ENCODE results near the gene KLF16. TPM values are rescaled to one million over a fixed set of nuclear protein-coding genes. Genes with fewer than 3 reads are reported as not detected.
A peak's percentile ranks its signal among the peaks of the same experiment; 100 is the strongest.
"Not testable (repeated sequence)": the region's sequence is repeated elsewhere in the genome, so short reads cannot be mapped to it uniquely, and the experiment has no call there.

KLF16 gene
- total RNA-seq, 2 donors from 2014 or later = 7.7 to 11.0 TPM

GRCh38 chr19:1880611-1881392, 17.4 kb upstream of the KLF16 start:
- H3K4me1 ChIP-seq (ENCODE audit: control insufficient read depth in 1 of 2, low read depth in 2 of 2) = peaks cover 22 to 44% of the 10 kb centered on the region in 2 donors
- no peak for DNase-seq (ENCODE audit: low spot score)
- no peak overlapping the region for H3K4me3 ChIP-seq

DNA sequence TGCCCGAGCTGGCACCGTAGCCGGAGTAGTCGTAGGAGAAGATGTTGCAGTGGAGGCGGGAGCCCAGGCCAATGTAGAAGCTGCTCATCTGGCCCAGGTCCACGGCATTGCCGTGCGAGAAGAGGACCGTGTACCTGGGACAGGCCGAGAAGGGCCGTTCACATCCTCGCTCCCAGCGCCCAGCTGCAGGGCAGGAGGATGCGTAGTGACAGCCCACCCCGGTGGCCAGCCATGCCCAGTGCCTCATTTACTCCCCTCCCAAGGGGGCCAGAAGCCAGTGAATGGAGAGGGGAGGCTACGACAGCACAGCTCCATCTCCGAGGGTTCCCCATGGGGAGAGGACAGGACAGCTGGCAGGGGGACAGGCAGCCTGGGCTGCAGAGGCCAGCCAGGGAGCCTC, 16.6 kb upstream of the KLF16 start:
- H3K27me3 ChIP-seq (replicated peaks; ENCODE audit: insufficient read depth); DNase-seq (ENCODE audit: low spot score); H3K36me3 ChIP-seq; H3K27ac ChIP-seq; H3K4me3 ChIP-seq; H3K9me3 ChIP-seq; ATAC-seq (ENCODE audit: insufficient number of reproducible peaks, low FRiP score, low read depth): not testable (repeated sequence)
- peaks cover 25 to 46% of the 10 kb centered on the region in 2 donors for H3K4me1 ChIP-seq (ENCODE audit: control insufficient read depth in 1 of 2, low read depth in 2 of 2)

More at GRCh38 chr19:1880611-1881392, 17.4 kb upstream of the KLF16 start:
- H3K27ac ChIP-seq = no peak overlapping the region
- no peaks in the 10 kb centered on the region for H3K9me3 ChIP-seq
- no peak for TF ChIP-seq CTCF (IDR thresholded peaks at IDR 0.05)
- H3K36me3 ChIP-seq = no peaks in the 10 kb centered on the region
- ATAC-seq (ENCODE audit: insufficient number of reproducible peaks, low FRiP score, low read depth) = no peak
- H3K27me3 ChIP-seq (replicated peaks; ENCODE audit: insufficient read depth) = no peaks in the 10 kb centered on the region

- not testable (repeated sequence) for H3K9me3 ChIP-seq; H3K36me3 ChIP-seq; H3K27ac ChIP-seq; DNase-seq (ENCODE audit: low spot score); ATAC-seq (ENCODE audit: insufficient number of reproducible peaks, low FRiP score, low read depth); H3K4me3 ChIP-seq; H3K27me3 ChIP-seq (replicated peaks; ENCODE audit: insufficient read depth)
- H3K4me1 ChIP-seq (ENCODE audit: control insufficient read depth in 1 of 2, low read depth in 2 of 2) = peaks cover 28 to 46% of the 10 kb centered on the region in 2 donors
Observed at GRCh38 chr19:1878583-1878982, 15.2 kb upstream of the KLF16 start.

GRCh38 chr19:1877280-1877660, 13.9 kb upstream of the KLF16 start:
- H3K36me3 ChIP-seq; H3K9me3 ChIP-seq; H3K4me3 ChIP-seq; DNase-seq (ENCODE audit: low spot score); ATAC-seq (ENCODE audit: insufficient number of reproducible peaks, low FRiP score, low read depth); H3K27ac ChIP-seq; H3K27me3 ChIP-seq (replicated peaks; ENCODE audit: insufficient read depth): not testable (repeated sequence)
- H3K4me1 ChIP-seq (ENCODE audit: control insufficient read depth in 1 of 2, low read depth in 2 of 2) = peaks cover 29 to 46% of the 10 kb centered on the region in 2 donors

DNA sequence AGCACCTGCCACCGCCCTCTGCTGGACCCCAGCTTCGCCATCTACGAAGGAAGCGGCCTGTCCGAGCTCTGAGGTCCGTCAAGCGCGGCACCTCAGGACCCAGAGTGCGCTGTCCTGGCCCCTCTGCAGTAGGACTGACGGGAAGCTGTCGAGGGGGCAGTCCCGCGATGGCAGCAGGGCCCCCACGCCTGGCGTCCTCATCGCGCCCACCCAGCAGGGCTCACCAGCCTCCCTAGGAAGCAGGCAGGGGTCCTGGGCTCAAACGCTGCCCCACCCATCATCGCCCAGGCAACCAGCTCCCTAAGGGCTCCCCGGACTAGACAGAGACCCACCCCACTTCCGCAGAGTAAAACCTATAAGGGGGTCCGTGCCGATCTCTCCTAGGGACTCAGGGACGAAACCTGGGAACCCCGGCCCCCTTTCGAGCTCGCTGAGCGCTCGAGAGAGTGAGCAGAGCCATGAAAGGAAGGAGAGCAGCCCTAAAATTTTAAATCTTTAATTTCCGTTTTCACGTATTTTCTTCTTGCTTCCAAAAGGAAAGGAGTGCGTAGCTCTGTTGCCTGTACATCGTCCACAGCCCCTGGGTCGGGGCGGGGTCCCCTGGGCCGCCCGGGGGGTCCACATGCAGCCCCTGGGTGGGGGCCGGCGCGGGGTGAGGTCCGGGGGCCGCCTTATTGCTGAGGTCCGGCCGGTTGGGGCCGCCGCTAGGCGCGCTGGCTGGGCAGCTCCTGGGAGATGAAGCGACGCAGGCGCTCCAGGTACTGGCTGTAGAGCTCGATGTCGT, 13.3 kb upstream of the KLF16 start:
- DNase-seq (ENCODE audit: low spot score); H3K9me3 ChIP-seq; H3K36me3 ChIP-seq; ATAC-seq (ENCODE audit: insufficient number of reproducible peaks, low FRiP score, low read depth); H3K27me3 ChIP-seq (replicated peaks; ENCODE audit: insufficient read depth): not testable (repeated sequence)
- peak overlapping the region; percentile 71 for H3K4me3 ChIP-seq
- peak overlapping the region; percentile 71 to 93 for H3K27ac ChIP-seq
- H3K4me1 ChIP-seq (ENCODE audit: control insufficient read depth in 1 of 2, low read depth in 2 of 2) = peaks cover 29 to 44% of the 10 kb centered on the region in 2 donors

GRCh38 chr19:1875646-1876495, 12.5 kb upstream of the KLF16 start:
- DNase-seq (ENCODE audit: low spot score) (peak; percentile 74), ATAC-seq (ENCODE audit: insufficient number of reproducible peaks, low FRiP score, low read depth) (peak; percentile 81)
- TF ChIP-seq CTCF (IDR thresholded peaks at IDR 0.05) = no peak
- Histone ChIP-seq H3K9me3 (no peaks in the 10 kb centered on the region), H3K36me3 (no peaks in the 10 kb centered on the region), H3K4me3 (peak overlapping the region; percentile 71), H3K4me1 (ENCODE audit: control insufficient read depth in 1 of 2, low read depth in 2 of 2) (peaks cover 29 to 41% of the 10 kb centered on the region in 2 donors), H3K27ac (peak overlapping the region; percentile 71 to 93), H3K27me3 (replicated peaks; ENCODE audit: insufficient read depth) (no peaks in the 10 kb centered on the region)

- H3K4me3 ChIP-seq = peak overlapping the region; percentile 71
- H3K9me3 ChIP-seq; DNase-seq (ENCODE audit: low spot score); ATAC-seq (ENCODE audit: insufficient number of reproducible peaks, low FRiP score, low read depth); H3K27me3 ChIP-seq (replicated peaks; ENCODE audit: insufficient read depth); H3K36me3 ChIP-seq: not testable (repeated sequence)
- H3K4me1 ChIP-seq (ENCODE audit: control insufficient read depth in 1 of 2, low read depth in 2 of 2) = peaks cover 29 to 37% of the 10 kb centered on the region in 2 donors
- H3K27ac ChIP-seq = peak overlapping the region; percentile 71 to 93
Observed at GRCh38 chr19:1875265-1875645, 11.9 kb upstream of the KLF16 start.

All from thoracic aorta (tissue), 2 donors.